Measurements from ENCODE around the gene CTSF.

Gene CTSF

GRCh38 chr11:66568124-66568916 is at the start of gene CTSF:
TSS of gene CTSF (minus strand) at chr11:66568606. CDS start at chr11:66568486, 120 bp downstream.
- Histone ChIP-seq H3K36me3 (replicated peaks; ENCODE audit: low read depth, low read length) (no peaks in the 10 kb centered on the region), H4K20me1 (ENCODE audit: insufficient read depth, low read length) (no peaks in the 10 kb centered on the region), H3K4me2 (ENCODE audit: low read length) (no peak within 1 kb of the TSS), H3K9ac (ENCODE audit: low read length) (no peak within 1 kb of the TSS), H3K27me3 (ENCODE audit: low read depth, low read length) (0 out of 2 replicates have a peak, but pooled peaks cover 5% of the 10 kb centered on the region), H3K79me2 (ENCODE audit: low read length) (no peaks in the 10 kb centered on the region), H2AFZ (ENCODE audit: low read depth, low read length) (no peak within 1 kb of the TSS), H3K9me3 (ENCODE audit: insufficient read depth, low read length) (no peaks in the 10 kb centered on the region), H3K4me1 (ENCODE audit: low read length) (no peaks in the 10 kb centered on the region), H3K4me3 (ENCODE audit: low read length) (no peak within 1 kb of the TSS), H3K27ac (ENCODE audit: low read length) (no peak within 1 kb of the TSS)
- TF ChIP-seq CTCF (IDR thresholded peaks at IDR 0.05; ENCODE audit: low read depth, low read length) (no peak), EZH2phosphoT487 (IDR thresholded peaks at IDR 0.05; ENCODE audit: low read depth) (no peak)

GRCh38 chr11:66617155-66617834 is 48.9 kb upstream of the CTSF start:
- Histone ChIP-seq H3K79me2 (ENCODE audit: low read length) (peaks cover 74% of the 10 kb centered on the region), H3K27me3 (ENCODE audit: low read depth, low read length) (no peaks in the 10 kb centered on the region), H3K36me3 (replicated peaks; ENCODE audit: low read depth, low read length) (peaks cover 33% of the 10 kb centered on the region), H3K27ac (ENCODE audit: low read length) (peak overlapping the region; percentile 74), H2AFZ (ENCODE audit: low read depth, low read length) (no peak overlapping the region), H4K20me1 (ENCODE audit: insufficient read depth, low read length) (peaks cover 52% of the 10 kb centered on the region), H3K4me2 (ENCODE audit: low read length) (peak overlapping the region; percentile 94), H3K4me3 (ENCODE audit: low read length) (peak overlapping the region; percentile 88), H3K4me1 (ENCODE audit: low read length) (peaks cover 27% of the 10 kb centered on the region), H3K9ac (ENCODE audit: low read length) (peak overlapping the region; percentile 86), H3K9me3 (ENCODE audit: insufficient read depth, low read length) (no peaks in the 10 kb centered on the region)
- no peak for TF ChIP-seq CTCF (IDR thresholded peaks at IDR 0.05; ENCODE audit: low read depth, low read length)
- no peak for TF ChIP-seq EZH2phosphoT487 (IDR thresholded peaks at IDR 0.05; ENCODE audit: low read depth)

GRCh38 chr11:66616379-66617154 is 48.2 kb upstream of the CTSF start, which contains the start of gene RBM14:
TSS of gene RBM14 (plus strand) at chr11:66616630. CDS start at chr11:66616721, 91 bp downstream.
- H3K9me3 ChIP-seq (ENCODE audit: insufficient read depth, low read length) = no peaks in the 10 kb centered on the region
- H4K20me1 ChIP-seq (ENCODE audit: insufficient read depth, low read length) = peaks cover 45% of the 10 kb centered on the region
- H3K4me3 ChIP-seq (ENCODE audit: low read length) = peak within 1 kb of the TSS; percentile 88
- H2AFZ ChIP-seq (ENCODE audit: low read depth, low read length) = no peak within 1 kb of the TSS; the same call in 1 of the 2 replicates
- peak within 1 kb of the TSS; percentile 87 for H3K9ac ChIP-seq (ENCODE audit: low read length)
- peaks cover 67% of the 10 kb centered on the region for H3K79me2 ChIP-seq (ENCODE audit: low read length)
- H3K36me3 ChIP-seq (replicated peaks; ENCODE audit: low read depth, low read length) = peaks cover 32% of the 10 kb centered on the region
- peak within 1 kb of the TSS; percentile 74 for H3K27ac ChIP-seq (ENCODE audit: low read length)
- peak within 1 kb of the TSS; percentile 94 for H3K4me2 ChIP-seq (ENCODE audit: low read length)
- H3K27me3 ChIP-seq (ENCODE audit: low read depth, low read length) = no peaks in the 10 kb centered on the region
- peaks cover 27% of the 10 kb centered on the region for H3K4me1 ChIP-seq (ENCODE audit: low read length)
- TF ChIP-seq EZH2phosphoT487 (IDR thresholded peaks at IDR 0.05; ENCODE audit: low read depth) = no peak
- TF ChIP-seq CTCF (IDR thresholded peaks at IDR 0.05; ENCODE audit: low read depth, low read length) = no peak

All from OCI-LY3 (cell line).